ENCODE results near the gene CTIF. TPM values are rescaled to one million over a fixed set of nuclear protein-coding genes. Genes with fewer than 3 reads are reported as not detected.

The CTIF gene
- total RNA-seq, 4 donors from 2014 or later = 29.0 to 61.5 (median 37.7) TPM

GRCh38 chr18:48693006-48693405 is 154.2 kb downstream of the CTIF start:
- Histone ChIP-seq H3K4me1 (no peaks in the 10 kb centered on the region), H3K36me3 (no peaks in the 10 kb centered on the region), H3K27ac (no peak overlapping the region), H3K27me3 (no peaks in the 10 kb centered on the region), H3K4me3 (no peak overlapping the region), H3K9me3 (no peaks in the 10 kb centered on the region)
- DNase-seq (ENCODE audit: low spot score in 2 of 2) = no peak
- no peak for TF ChIP-seq POLR2A (IDR thresholded peaks at IDR 0.05)
- TF ChIP-seq POLR2AphosphoS5 (IDR thresholded peaks at IDR 0.05) = no peak
- TF ChIP-seq EP300 (IDR thresholded peaks at IDR 0.05) = no peak
- 94% methylated on average over 7 of the region's 7 CpGs for WGBS

GRCh38 chr18:48693625-48694262 is 154.9 kb downstream of the CTIF start:
- H3K9me3 ChIP-seq = no peaks in the 10 kb centered on the region
- TF ChIP-seq EP300 (IDR thresholded peaks at IDR 0.05) (no peak), CTCF (IDR thresholded peaks at IDR 0.05) (no peak), POLR2AphosphoS5 (IDR thresholded peaks at IDR 0.05) (no peak), POLR2A (IDR thresholded peaks at IDR 0.05) (no peak)
- no peaks in the 10 kb centered on the region for H3K4me1 ChIP-seq
- WGBS = 89% methylated on average over 8 of the region's 8 CpGs
- H3K27ac ChIP-seq = no peak overlapping the region
- no peak overlapping the region for H3K4me3 ChIP-seq
- no peak for DNase-seq (ENCODE audit: low spot score in 2 of 2)
- no peaks in the 10 kb centered on the region for H3K36me3 ChIP-seq
- no peaks in the 10 kb centered on the region for H3K27me3 ChIP-seq

GRCh38 chr18:48694295-48694694 is 155.5 kb downstream of the CTIF start:
- Histone ChIP-seq H3K4me1 (no peaks in the 10 kb centered on the region), H3K27ac (no peak overlapping the region), H3K9me3 (no peaks in the 10 kb centered on the region), H3K27me3 (no peaks in the 10 kb centered on the region), H3K4me3 (no peak overlapping the region), H3K36me3 (no peaks in the 10 kb centered on the region)
- no peak for DNase-seq (ENCODE audit: low spot score in 2 of 2)
- no peak for TF ChIP-seq EP300 (IDR thresholded peaks at IDR 0.05)
- no peak for TF ChIP-seq POLR2A (IDR thresholded peaks at IDR 0.05)
- WGBS = 97% methylated on average over 5 of the region's 5 CpGs

GRCh38 chr18:48695671-48696070 is 156.8 kb downstream of the CTIF start:
- no peaks in the 10 kb centered on the region for H3K9me3 ChIP-seq
- WGBS = 87% methylated on average over 9 of the region's 9 CpGs
- DNase-seq (ENCODE audit: low spot score in 2 of 2) = no peak
- TF ChIP-seq POLR2AphosphoS5 (IDR thresholded peaks at IDR 0.05) = no peak
- TF ChIP-seq EP300 (IDR thresholded peaks at IDR 0.05) = no peak
- TF ChIP-seq CTCF (IDR thresholded peaks at IDR 0.05) = no peak
- no peak overlapping the region for H3K27ac ChIP-seq
- H3K4me3 ChIP-seq = no peak overlapping the region
- H3K36me3 ChIP-seq = no peaks in the 10 kb centered on the region
- H3K27me3 ChIP-seq = no peaks in the 10 kb centered on the region
- no peaks in the 10 kb centered on the region for H3K4me1 ChIP-seq

GRCh38 chr18:48696218-48696617 is 157.4 kb downstream of the CTIF start:
- Histone ChIP-seq H3K9me3 (no peaks in the 10 kb centered on the region), H3K4me1 (no peaks in the 10 kb centered on the region), H3K4me3 (no peak overlapping the region), H3K36me3 (no peaks in the 10 kb centered on the region), H3K27me3 (no peaks in the 10 kb centered on the region), H3K27ac (no peak overlapping the region)
- WGBS = 96% methylated on average over 8 of the region's 8 CpGs
- TF ChIP-seq EP300 (IDR thresholded peaks at IDR 0.05) (no peak), CTCF (IDR thresholded peaks at IDR 0.05) (no peak), POLR2A (IDR thresholded peaks at IDR 0.05) (no peak), POLR2AphosphoS5 (IDR thresholded peaks at IDR 0.05) (no peak)
- no peak for DNase-seq (ENCODE audit: low spot score in 2 of 2)

- H3K4me1 ChIP-seq = no peaks in the 10 kb centered on the region
- H3K4me3 ChIP-seq = no peak overlapping the region
- TF ChIP-seq POLR2A (IDR thresholded peaks at IDR 0.05) = no peak
- TF ChIP-seq EP300 (IDR thresholded peaks at IDR 0.05) = no peak
- TF ChIP-seq POLR2AphosphoS5 (IDR thresholded peaks at IDR 0.05) = no peak
- TF ChIP-seq CTCF (IDR thresholded peaks at IDR 0.05) = no peak
- no peaks in the 10 kb centered on the region for H3K9me3 ChIP-seq
- no peaks in the 10 kb centered on the region for H3K27me3 ChIP-seq
- WGBS = 43% methylated on average over 1 of the region's 1 CpG
- H3K27ac ChIP-seq = no peak overlapping the region
- DNase-seq (ENCODE audit: low spot score in 2 of 2) = no peak
- H3K36me3 ChIP-seq = no peaks in the 10 kb centered on the region
These were observed 158.6 kb downstream of the CTIF start for GRCh38 chr18:48697441-48697840.
